ENCODE measurements around the gene NFKBIZ.
"Not testable (repeated sequence)": the region's sequence is repeated elsewhere in the genome, so short reads cannot be mapped to it uniquely, and the experiment has no call there.

DNA sequence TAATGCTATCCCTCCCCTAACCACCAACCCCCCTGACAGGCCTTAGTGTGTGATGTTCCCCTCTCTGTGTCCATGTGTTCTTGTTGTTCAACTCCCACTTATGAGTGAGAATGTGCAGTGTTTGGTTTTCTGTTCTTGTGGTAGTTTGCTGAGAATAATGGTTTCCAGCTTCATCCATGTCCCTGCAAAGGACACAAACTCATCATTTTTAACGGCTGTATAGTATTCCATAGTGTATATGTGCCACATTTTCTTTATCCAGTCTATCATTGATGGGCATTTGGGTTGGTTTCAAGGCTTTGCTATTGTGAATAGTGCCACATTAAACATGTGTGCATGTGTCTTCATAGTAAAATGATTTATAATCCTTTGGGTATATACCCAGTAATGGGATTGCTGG lies 56.3 kb downstream of the NFKBIZ start:
- TF ChIP-seq, protein P1, sequence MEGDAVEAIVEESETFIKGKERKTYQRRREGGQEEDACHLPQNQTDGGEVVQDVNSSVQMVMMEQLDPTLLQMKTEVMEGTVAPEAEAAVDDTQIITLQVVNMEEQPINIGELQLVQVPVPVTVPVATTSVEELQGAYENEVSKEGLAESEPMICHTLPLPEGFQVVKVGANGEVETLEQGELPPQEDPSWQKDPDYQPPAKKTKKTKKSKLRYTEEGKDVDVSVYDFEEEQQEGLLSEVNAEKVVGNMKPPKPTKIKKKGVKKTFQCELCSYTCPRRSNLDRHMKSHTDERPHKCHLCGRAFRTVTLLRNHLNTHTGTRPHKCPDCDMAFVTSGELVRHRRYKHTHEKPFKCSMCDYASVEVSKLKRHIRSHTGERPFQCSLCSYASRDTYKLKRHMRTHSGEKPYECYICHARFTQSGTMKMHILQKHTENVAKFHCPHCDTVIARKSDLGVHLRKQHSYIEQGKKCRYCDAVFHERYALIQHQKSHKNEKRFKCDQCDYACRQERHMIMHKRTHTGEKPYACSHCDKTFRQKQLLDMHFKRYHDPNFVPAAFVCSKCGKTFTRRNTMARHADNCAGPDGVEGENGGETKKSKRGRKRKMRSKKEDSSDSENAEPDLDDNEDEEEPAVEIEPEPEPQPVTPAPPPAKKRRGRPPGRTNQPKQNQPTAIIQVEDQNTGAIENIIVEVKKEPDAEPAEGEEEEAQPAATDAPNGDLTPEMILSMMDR (IDR thresholded peaks at IDR 0.05): not testable (repeated sequence)
- TF ChIP-seq EZH2phosphoT487 (IDR thresholded peaks at IDR 0.05): not testable (repeated sequence)
